ENCODE measurements around the gene GDF10.

Gene GDF10

DNA sequence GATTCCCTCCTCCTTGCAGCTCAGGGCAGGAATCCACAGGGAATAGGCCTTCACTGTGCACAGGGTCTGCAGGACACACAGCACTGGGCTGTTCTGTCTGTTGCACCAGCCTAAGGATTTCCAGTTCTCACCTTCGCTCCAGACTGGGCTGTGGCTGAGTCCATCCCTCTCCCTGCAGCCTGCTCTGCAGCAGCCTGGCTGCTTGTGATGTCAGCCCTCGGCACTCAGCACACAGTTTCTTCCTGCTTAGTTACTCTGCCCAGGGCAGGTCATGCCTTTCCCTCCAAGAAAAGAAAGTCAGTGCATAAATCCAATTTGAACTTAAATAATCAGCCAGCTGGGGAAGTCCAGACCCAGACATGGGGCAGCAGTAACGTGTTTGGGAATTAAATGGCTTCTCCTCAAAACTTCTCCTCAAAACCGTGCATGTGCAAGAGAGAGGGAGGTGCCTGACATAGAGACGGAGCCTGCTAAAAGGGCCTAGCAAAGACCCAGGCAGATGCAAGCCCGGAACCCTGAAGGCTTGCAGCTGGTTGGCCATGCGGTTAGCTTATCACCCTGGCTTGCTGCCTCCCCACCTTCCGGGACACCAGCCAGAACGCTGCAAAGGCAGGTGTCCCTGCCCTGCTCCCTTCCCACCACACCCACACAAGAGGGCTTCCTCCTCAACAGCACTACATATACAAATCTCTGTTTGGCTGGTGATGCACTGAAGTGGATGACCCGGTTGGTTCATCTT lies 11.4 kb downstream of the GDF10 start:
- no peaks in the 10 kb centered on the region for H3K9me3 ChIP-seq (ENCODE audit: control insufficient read depth, low read length)
- H3K36me3 ChIP-seq (ENCODE audit: control insufficient read depth, insufficient read depth, low read length), result no peaks in the 10 kb centered on the region
- H3K9ac ChIP-seq (ENCODE audit: low read length), result no peak overlapping the region
- H3K4me3 ChIP-seq (ENCODE audit: low read length), result no peak overlapping the region
- peaks cover 32% of the 10 kb centered on the region for H3K4me1 ChIP-seq (ENCODE audit: control insufficient read depth, insufficient read depth, low read length)
- peaks cover 3% of the 10 kb centered on the region for H3K27me3 ChIP-seq (ENCODE audit: control insufficient read depth, insufficient read depth, low read length)

GRCh38 chr10:47311932-47312662 lies 12.1 kb downstream of the GDF10 start:
- Histone ChIP-seq H3K36me3 (ENCODE audit: control insufficient read depth, insufficient read depth, low read length) (no peaks in the 10 kb centered on the region), H3K9me3 (ENCODE audit: control insufficient read depth, low read length) (no peaks in the 10 kb centered on the region), H3K4me3 (ENCODE audit: low read length) (no peak overlapping the region), H3K4me1 (ENCODE audit: control insufficient read depth, insufficient read depth, low read length) (peaks cover 32% of the 10 kb centered on the region), H3K27me3 (ENCODE audit: control insufficient read depth, insufficient read depth, low read length) (no peaks in the 10 kb centered on the region), H3K9ac (ENCODE audit: low read length) (no peak overlapping the region)

GRCh38 chr10:47312663-47312995 lies 12.6 kb downstream of the GDF10 start:
- no peaks in the 10 kb centered on the region for H3K9me3 ChIP-seq (ENCODE audit: control insufficient read depth, low read length)
- no peak overlapping the region for H3K9ac ChIP-seq (ENCODE audit: low read length)
- H3K27me3 ChIP-seq (ENCODE audit: control insufficient read depth, insufficient read depth, low read length), result no peaks in the 10 kb centered on the region
- no peak overlapping the region for H3K4me3 ChIP-seq (ENCODE audit: low read length)
- H3K36me3 ChIP-seq (ENCODE audit: control insufficient read depth, insufficient read depth, low read length), result no peaks in the 10 kb centered on the region
- H3K4me1 ChIP-seq (ENCODE audit: control insufficient read depth, insufficient read depth, low read length), result peaks cover 32% of the 10 kb centered on the region

DNA sequence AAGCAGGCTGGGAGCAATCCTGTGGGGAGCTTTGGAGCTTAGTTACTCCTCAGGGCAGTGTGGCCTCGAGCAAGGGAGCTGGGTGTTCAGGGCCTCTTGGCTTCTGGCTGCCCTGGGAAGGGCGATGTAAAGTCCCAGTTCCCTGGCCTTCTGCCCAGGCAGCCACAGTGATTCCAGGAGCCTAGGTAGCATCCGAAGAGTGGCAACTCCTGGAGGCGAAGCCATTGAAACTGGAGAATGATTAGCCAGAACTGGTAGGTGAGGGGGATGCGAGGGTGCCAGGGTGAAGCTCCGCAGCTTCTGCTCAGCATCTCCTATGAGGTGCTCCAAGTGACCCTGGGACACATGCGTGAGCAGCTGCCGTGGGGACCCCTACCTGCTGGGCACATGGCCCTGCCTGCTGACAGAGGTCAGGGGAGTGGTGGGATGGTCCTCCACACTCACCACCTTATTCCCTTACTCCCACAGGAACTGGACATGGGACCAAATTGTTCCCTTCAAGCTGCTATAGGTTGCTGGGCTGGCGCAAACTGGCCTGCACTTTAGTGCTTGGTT lies 14.5 kb downstream of the GDF10 start:
- no peaks in the 10 kb centered on the region for H3K36me3 ChIP-seq (ENCODE audit: control insufficient read depth, insufficient read depth, low read length)

GRCh38 chr10:47315421-47315820 lies 15.4 kb downstream of the GDF10 start:
- no peaks in the 10 kb centered on the region for H3K9me3 ChIP-seq (ENCODE audit: control insufficient read depth, low read length)
- no peak overlapping the region for H3K9ac ChIP-seq (ENCODE audit: low read length)
- no peaks in the 10 kb centered on the region for H3K36me3 ChIP-seq (ENCODE audit: control insufficient read depth, insufficient read depth, low read length)
- no peaks in the 10 kb centered on the region for H3K27me3 ChIP-seq (ENCODE audit: control insufficient read depth, insufficient read depth, low read length)
- H3K4me1 ChIP-seq (ENCODE audit: control insufficient read depth, insufficient read depth, low read length), result peaks cover 19% of the 10 kb centered on the region
- H3K4me3 ChIP-seq (ENCODE audit: low read length), result no peak overlapping the region

More for the DNA sequence above, 14.5 kb downstream of the GDF10 start:
- no peaks in the 10 kb centered on the region for H3K27me3 ChIP-seq (ENCODE audit: control insufficient read depth, insufficient read depth, low read length)
- H3K9me3 ChIP-seq (ENCODE audit: control insufficient read depth, low read length), result no peaks in the 10 kb centered on the region
- no peak overlapping the region for H3K9ac ChIP-seq (ENCODE audit: low read length)
- H3K4me1 ChIP-seq (ENCODE audit: control insufficient read depth, insufficient read depth, low read length), result peaks cover 22% of the 10 kb centered on the region
- no peak overlapping the region for H3K4me3 ChIP-seq (ENCODE audit: low read length)

DNA sequence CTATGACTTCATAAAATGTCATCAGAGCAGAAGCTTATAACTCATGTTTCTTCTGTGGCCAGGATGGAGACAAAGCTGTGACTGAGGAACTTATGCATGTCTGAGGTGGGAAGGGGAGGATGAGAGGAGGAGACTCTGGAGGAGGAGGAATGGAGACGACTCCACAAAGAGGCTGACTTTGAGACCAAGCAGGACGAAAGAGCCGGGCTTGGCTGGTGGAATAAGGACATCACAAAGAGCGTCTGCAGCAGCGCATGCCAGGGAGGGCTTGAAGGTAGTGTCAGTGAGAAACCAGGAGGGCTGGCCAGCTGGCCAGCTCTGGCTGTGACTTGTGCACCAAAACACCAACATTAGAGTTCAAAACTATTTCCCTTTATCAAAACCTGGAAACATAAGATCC lies 16.1 kb downstream of the GDF10 start:
- H3K4me3 ChIP-seq (ENCODE audit: low read length), result no peak overlapping the region
- H3K4me1 ChIP-seq (ENCODE audit: control insufficient read depth, insufficient read depth, low read length), result peaks cover 12% of the 10 kb centered on the region
- no peak overlapping the region for H3K9ac ChIP-seq (ENCODE audit: low read length)
- H3K9me3 ChIP-seq (ENCODE audit: control insufficient read depth, low read length), result no peaks in the 10 kb centered on the region
- no peaks in the 10 kb centered on the region for H3K36me3 ChIP-seq (ENCODE audit: control insufficient read depth, insufficient read depth, low read length)
- no peaks in the 10 kb centered on the region for H3K27me3 ChIP-seq (ENCODE audit: control insufficient read depth, insufficient read depth, low read length)

- Histone ChIP-seq H3K27me3 (ENCODE audit: control insufficient read depth, insufficient read depth, low read length) (peaks cover 9% of the 10 kb centered on the region), H3K9ac (ENCODE audit: low read length) (no peak overlapping the region), H3K4me1 (ENCODE audit: control insufficient read depth, insufficient read depth, low read length) (peaks cover under 1% of the 10 kb centered on the region), H3K36me3 (ENCODE audit: control insufficient read depth, insufficient read depth, low read length) (no peaks in the 10 kb centered on the region), H3K9me3 (ENCODE audit: control insufficient read depth, low read length) (no peaks in the 10 kb centered on the region), H3K4me3 (ENCODE audit: low read length) (no peak overlapping the region)
Observed at GRCh38 chr10:47317251-47317650, 17.3 kb downstream of the GDF10 start.

- Histone ChIP-seq H3K9ac (ENCODE audit: low read length) (no peak overlapping the region), H3K36me3 (ENCODE audit: control insufficient read depth, insufficient read depth, low read length) (no peaks in the 10 kb centered on the region), H3K9me3 (ENCODE audit: control insufficient read depth, low read length) (no peaks in the 10 kb centered on the region), H3K4me1 (ENCODE audit: control insufficient read depth, insufficient read depth, low read length) (peaks cover 8% of the 10 kb centered on the region), H3K27me3 (ENCODE audit: control insufficient read depth, insufficient read depth, low read length) (peaks cover 9% of the 10 kb centered on the region), H3K4me3 (ENCODE audit: low read length) (no peak overlapping the region)
Observed at GRCh38 chr10:47318706-47319105, 18.7 kb downstream of the GDF10 start.

DNA sequence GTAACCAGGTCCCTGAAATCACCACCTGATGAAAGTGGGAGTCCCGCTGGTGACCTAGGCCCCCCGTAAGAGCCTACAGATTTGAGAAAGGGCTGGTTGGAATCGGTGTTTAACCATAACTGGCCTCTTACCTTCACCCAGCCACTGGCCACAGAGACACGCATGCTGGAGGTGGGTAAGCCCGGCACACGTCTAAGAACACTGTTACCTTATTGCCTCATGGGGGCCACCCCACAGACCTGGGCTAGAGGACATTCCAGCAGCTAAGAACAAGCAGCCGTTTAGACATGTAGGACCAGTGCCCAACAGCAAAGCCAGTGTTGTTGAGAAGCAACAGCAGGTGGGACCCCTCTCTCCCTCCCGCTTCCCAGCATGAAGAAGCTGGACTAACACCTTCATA lies 19.8 kb downstream of the GDF10 start:
- no peak overlapping the region for H3K4me3 ChIP-seq (ENCODE audit: low read length)
- no peak overlapping the region for H3K9ac ChIP-seq (ENCODE audit: low read length)
- no peaks in the 10 kb centered on the region for H3K9me3 ChIP-seq (ENCODE audit: control insufficient read depth, low read length)
- peaks cover 13% of the 10 kb centered on the region for H3K4me1 ChIP-seq (ENCODE audit: control insufficient read depth, insufficient read depth, low read length)
- peaks cover 9% of the 10 kb centered on the region for H3K27me3 ChIP-seq (ENCODE audit: control insufficient read depth, insufficient read depth, low read length)
- H3K36me3 ChIP-seq (ENCODE audit: control insufficient read depth, insufficient read depth, low read length), result no peaks in the 10 kb centered on the region

DNA sequence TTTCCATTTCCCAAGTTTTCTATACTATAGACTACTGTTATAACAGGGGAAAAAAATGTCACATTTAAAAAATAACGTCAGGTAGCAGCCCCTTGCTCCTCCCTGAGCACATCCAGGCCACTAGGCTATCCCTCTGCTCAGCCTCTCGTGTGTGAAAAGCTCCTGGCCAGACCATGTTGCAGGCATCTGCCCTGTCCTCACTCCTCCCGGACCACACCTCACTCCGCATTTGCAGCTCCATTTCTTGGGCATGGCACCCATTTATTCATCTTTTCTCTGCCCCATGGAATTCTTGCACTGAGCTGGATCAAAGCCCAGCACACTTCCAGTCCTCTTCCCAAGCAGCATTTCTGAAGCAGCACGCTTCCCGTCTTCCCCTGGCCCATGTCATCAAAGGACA lies 20.8 kb downstream of the GDF10 start:
- Histone ChIP-seq H3K27me3 (ENCODE audit: control insufficient read depth, insufficient read depth, low read length) (peaks cover 9% of the 10 kb centered on the region), H3K36me3 (ENCODE audit: control insufficient read depth, insufficient read depth, low read length) (no peaks in the 10 kb centered on the region), H3K9me3 (ENCODE audit: control insufficient read depth, low read length) (no peaks in the 10 kb centered on the region), H3K9ac (ENCODE audit: low read length) (no peak overlapping the region), H3K4me1 (ENCODE audit: control insufficient read depth, insufficient read depth, low read length) (peaks cover 17% of the 10 kb centered on the region), H3K4me3 (ENCODE audit: low read length) (no peak overlapping the region)

DNA sequence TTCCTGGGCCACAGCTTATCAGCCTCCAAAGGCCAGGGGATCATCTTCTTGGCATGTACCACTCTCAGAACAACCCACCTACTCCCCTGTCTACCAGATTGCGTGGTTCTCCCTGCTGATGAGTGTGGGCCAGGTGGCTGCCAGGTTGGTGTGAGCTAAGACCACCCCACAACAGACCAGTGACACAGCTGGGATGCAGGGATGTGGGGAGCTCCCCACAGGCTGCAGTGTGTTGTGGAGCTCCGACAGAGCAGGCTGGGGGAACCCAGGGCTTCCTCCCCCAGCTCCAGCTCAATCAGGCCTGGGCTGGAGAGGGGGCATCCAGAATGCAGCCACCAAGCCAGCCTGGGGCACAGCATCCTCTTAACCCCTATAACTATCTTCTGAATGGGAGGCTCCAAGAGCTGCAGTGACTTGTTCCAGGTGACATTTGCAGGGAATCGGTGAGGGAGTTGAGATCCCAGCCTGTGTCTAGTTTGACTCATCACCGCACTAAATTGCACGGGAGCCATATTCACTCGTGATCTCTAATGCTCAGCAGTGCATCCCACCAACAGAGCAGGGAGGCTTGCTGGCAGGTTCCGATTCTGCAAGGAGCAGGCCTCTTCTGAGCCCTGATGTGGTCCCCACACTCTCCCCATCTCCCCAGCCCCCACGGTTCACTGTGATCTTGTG lies 21.7 kb downstream of the GDF10 start:
- H3K4me3 ChIP-seq (ENCODE audit: low read length), result no peak overlapping the region
- H3K36me3 ChIP-seq (ENCODE audit: control insufficient read depth, insufficient read depth, low read length), result no peaks in the 10 kb centered on the region
- peaks cover 25% of the 10 kb centered on the region for H3K4me1 ChIP-seq (ENCODE audit: control insufficient read depth, insufficient read depth, low read length)
- H3K27me3 ChIP-seq (ENCODE audit: control insufficient read depth, insufficient read depth, low read length), result peaks cover 9% of the 10 kb centered on the region
- H3K9ac ChIP-seq (ENCODE audit: low read length), result no peak overlapping the region
- no peaks in the 10 kb centered on the region for H3K9me3 ChIP-seq (ENCODE audit: control insufficient read depth, low read length)
